Fibroblast of the aortic adventitia (primary cell): Measurements from ENCODE around the gene RXFP2. TPM values are rescaled to one million over a fixed set of nuclear protein-coding genes. Genes with fewer than 3 reads are reported as not detected.
A peak's percentile ranks its signal among the peaks of the same experiment; 100 is the strongest.

ENCODE experiments used
- DNase-seq: peaks from one replicate; pipeline ENCODE4 v3.0.0-alpha.2; 2010; ENCODE audit warnings: low read depth
- H3K4me3 ChIP-seq: 2 replicates; pipeline ENCODE4 v1.5.1; 2011; ENCODE audit warnings: low read depth, mild to moderate bottlenecking, control low read depth, low read length, moderate library complexity
- total RNA-seq: library from RNA; depleted of rRNA; stranded (reverse); fragments of >200 nt; gene quantifications from 2 replicates; pipeline ENCODE4 v1.2.3, GENCODE V29; 2012; ENCODE audit warnings: low replicate concordance
- TF ChIP-seq, protein P1 (sequence below): IDR thresholded peaks from 2 replicates; pipeline ENCODE4 v1.5.1; 2011; ENCODE audit warnings: mild to moderate bottlenecking, low read length, control low read depth, inconsistent platforms; ENCODE audit not compliant: insufficient read depth

Gene RXFP2
- total RNA-seq, 1 donor, result not detected

DNA sequence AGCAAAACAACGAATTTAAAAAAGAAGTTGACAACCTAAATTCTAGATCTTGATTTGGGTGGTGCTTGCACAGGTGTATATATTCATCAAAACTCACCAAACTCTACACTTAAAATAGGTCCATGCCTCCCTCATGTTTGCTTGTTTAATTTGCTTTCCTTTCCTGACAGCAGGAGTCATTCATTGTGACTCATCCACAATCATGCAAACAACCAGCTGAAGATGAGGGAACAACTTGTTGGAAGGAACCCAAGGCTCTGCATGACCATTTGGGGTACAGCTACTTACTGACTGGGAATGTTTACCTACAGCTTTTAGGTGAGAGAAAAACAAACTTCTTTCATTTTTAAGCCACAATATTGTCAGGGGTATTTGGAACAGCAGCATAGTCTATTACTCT is 96.6 kb downstream of the RXFP2 start:
- TF ChIP-seq, protein P1, sequence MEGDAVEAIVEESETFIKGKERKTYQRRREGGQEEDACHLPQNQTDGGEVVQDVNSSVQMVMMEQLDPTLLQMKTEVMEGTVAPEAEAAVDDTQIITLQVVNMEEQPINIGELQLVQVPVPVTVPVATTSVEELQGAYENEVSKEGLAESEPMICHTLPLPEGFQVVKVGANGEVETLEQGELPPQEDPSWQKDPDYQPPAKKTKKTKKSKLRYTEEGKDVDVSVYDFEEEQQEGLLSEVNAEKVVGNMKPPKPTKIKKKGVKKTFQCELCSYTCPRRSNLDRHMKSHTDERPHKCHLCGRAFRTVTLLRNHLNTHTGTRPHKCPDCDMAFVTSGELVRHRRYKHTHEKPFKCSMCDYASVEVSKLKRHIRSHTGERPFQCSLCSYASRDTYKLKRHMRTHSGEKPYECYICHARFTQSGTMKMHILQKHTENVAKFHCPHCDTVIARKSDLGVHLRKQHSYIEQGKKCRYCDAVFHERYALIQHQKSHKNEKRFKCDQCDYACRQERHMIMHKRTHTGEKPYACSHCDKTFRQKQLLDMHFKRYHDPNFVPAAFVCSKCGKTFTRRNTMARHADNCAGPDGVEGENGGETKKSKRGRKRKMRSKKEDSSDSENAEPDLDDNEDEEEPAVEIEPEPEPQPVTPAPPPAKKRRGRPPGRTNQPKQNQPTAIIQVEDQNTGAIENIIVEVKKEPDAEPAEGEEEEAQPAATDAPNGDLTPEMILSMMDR, result no peak
- no peak overlapping the region for H3K4me3 ChIP-seq
- DNase-seq, result peak; percentile 6

DNA sequence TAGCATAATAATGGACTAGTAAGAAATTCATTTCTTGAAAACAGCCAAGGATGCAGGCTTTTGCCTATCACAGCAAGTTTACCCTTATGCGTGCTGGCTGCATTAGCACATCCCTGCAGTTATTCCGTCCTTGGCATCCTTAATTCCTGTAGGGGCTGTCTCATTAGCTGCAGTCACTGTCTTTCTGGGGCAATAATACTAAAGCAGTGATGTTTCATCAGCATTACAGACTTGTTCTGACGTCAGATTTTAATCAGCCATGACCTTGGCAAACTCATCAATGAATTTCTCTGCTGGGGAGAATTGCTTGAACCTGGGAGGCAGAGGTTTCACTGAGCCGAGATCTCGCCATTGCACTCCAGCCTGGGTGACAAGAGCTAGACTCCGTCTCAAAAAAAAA is 103.7 kb downstream of the RXFP2 start:
- TF ChIP-seq, protein P1, result no peak
- no peak for DNase-seq

DNA sequence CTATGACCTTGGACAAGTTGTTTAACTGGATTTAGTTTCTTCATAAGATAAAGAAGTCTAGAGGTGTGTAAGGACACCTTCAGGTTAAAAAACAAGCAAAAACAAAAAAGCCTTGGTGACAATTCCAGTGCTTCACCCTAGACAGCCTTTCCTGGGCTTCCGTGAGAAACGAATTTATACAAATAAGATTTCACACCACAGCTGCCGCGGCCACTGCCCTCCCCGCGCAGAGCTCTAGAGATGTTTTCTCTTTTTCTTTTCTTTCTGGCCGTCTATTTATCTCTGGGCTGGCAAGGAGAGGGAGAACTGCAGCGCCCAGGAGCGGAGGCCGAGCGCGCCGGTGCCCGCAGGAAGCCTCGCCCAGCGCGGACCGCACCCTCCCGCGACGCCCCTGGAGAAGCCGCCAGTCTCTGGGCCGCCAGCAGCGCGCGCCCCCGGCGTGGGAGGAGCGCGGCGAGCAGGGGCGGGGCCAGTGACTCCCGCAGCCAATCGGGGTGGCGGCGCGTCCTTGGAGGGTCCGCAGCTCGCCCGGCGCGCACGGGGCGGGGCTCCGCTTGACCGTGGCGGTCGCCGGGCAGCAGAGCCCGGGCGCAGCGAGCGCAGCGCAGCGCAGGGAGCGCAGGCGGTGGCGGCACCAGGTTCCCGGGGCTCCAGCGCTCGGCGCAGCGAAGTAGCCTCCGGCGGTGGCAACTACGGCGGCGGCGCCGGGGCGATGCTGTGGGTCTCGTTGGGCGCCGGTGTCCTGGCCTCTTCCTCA is 107.0 kb downstream of the RXFP2 start:
- peak overlapping the region; percentile 72 for H3K4me3 ChIP-seq
- DNase-seq, result peak; percentile 71
- TF ChIP-seq, protein P1, result no peak

More for the DNA sequence above, 103.7 kb downstream of the RXFP2 start:
- no peak overlapping the region for H3K4me3 ChIP-seq

DNA sequence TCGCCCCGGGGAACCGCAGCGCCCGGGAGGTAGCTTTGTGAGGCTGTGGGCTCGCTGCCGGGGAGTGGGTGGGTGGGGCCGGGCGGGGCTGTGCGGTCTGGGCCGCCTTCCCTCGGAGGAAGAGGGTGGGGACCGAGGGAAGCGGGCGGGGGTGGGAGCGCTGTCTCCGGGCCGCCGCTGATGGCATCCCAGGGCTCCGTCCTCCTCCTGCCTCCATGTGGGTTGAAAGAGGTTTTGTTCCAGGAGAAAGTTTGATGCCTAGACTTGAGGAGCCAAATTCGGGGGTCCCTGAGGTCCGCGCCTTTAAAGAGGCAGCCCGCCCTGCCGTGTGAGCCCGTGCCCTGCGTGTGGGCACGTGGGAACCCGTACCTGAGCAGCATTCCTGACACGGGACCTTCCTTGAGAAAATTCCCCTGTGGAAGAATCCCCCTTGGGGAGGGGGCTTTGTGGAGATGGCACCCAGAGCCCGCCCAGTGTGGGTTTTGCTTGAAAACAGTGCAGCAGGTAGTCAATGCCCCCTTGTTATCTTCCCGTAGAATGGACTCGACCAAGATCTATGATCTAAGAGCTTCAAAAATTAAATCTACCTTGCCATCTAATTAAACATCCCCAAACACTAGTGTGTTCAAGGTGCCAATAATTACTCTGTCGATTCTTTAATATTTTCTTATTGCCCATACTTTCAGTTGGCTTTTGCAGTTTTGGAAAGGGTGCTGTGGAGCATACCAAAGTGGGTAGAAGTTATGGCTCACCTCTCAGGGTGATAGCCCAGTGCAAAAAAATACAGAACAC is 107.8 kb downstream of the RXFP2 start:
- TF ChIP-seq, protein P1, result no peak
- peak overlapping the region; percentile 72 for H3K4me3 ChIP-seq
- DNase-seq, result no peak

DNA sequence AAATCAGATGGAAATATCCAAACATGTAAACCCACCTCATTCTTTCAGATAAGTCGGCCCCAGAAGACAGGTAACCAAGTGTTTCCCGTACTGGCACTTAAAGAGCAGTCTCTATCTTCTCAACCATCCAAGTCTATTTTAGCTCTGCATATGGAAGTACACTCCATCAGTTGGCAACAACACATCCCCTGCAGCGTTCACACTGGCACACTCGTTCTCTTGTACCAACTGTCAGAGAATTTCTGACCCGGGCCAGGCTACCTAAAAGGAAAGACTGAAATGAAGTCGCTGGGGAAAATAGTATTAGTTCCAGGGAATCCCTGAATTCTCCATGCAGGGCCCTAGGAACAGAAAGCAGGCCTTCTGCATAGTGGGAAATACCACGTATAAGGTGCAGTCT is 109.3 kb downstream of the RXFP2 start:
- TF ChIP-seq, protein P1, result no peak
- DNase-seq, result no peak
- H3K4me3 ChIP-seq, result no peak overlapping the region

DNA sequence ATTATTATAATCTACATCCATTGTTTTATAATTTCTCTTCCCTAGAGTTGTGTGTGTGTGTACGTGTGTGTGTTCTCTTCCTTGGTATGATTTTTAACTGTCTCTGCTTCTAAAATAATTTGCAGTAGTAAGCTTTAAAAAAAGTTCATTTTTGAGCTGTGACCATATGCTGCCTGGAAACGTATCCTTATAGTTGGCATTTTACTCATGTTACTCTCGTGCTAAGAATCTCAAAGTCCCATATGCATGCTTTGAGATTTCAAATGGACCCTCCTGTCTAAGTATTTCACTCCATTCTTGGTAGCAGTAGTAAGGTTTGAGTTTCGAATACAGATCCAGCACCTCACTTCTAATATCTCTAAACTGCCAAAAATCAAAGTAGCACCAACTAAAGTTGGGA is 109.9 kb downstream of the RXFP2 start:
- no peak overlapping the region for H3K4me3 ChIP-seq
- no peak for DNase-seq
- TF ChIP-seq, protein P1, result no peak
